HG03175 (cell line): ENCODE measurements around the gene NEDD9.

Experiments used
- ATAC-seq: cut with Tn5 transposase; IDR thresholded peaks from one replicate; pipeline ENCODE4 v1.9.1; 2021; ENCODE audit warnings: mild to moderate bottlenecking, moderate library complexity; ENCODE audit not compliant: unreplicated experiment

NEDD9 gene

GRCh38 chr6:11260249-11261038 lies 28.0 kb upstream of the NEDD9 start:
- no peak for ATAC-seq

GRCh38 chr6:11258260-11259237 lies 26.1 kb upstream of the NEDD9 start:
- peak; percentile 48 for ATAC-seq

- no peak for ATAC-seq
Observed at GRCh38 chr6:11255610-11256009, 23.1 kb upstream of the NEDD9 start.

GRCh38 chr6:11253594-11253993 lies 21.1 kb upstream of the NEDD9 start:
- ATAC-seq, result no peak

- no peak for ATAC-seq
Observed at GRCh38 chr6:11251553-11252360, 19.3 kb upstream of the NEDD9 start.

- no peak for ATAC-seq
Observed at GRCh38 chr6:11250108-11250507, 17.6 kb upstream of the NEDD9 start.

- ATAC-seq, result no peak
Observed at GRCh38 chr6:11248974-11249761, 16.7 kb upstream of the NEDD9 start.

- no peak for ATAC-seq
Observed at GRCh38 chr6:11246722-11247121, 14.3 kb upstream of the NEDD9 start.

- no peak for ATAC-seq
Observed at GRCh38 chr6:11245381-11246256, 13.2 kb upstream of the NEDD9 start.

GRCh38 chr6:11244387-11245126 lies 12.1 kb upstream of the NEDD9 start:
- no peak for ATAC-seq

GRCh38 chr6:11243861-11244260 lies 11.4 kb upstream of the NEDD9 start:
- no peak for ATAC-seq

GRCh38 chr6:11242711-11243110 lies 10.2 kb upstream of the NEDD9 start:
- ATAC-seq, result no peak

- no peak for ATAC-seq
Observed at GRCh38 chr6:11241793-11242201, 9.3 kb upstream of the NEDD9 start.

GRCh38 chr6:11241154-11241792 lies 8.8 kb upstream of the NEDD9 start:
- ATAC-seq, result no peak

- no peak for ATAC-seq
Observed at GRCh38 chr6:11237956-11238355, 5.5 kb upstream of the NEDD9 start.

GRCh38 chr6:11237428-11237827 lies 5.0 kb upstream of the NEDD9 start:
- no peak for ATAC-seq

GRCh38 chr6:11236915-11237314 lies 4.4 kb upstream of the NEDD9 start:
- ATAC-seq, result no peak
